Endothelial cell of umbilical vein (primary cell): Measurements from ENCODE around the gene LYPLAL1.

Experiments used
- CTCF ChIP-seq, 2 donors: IDR thresholded peaks; 1 replicate in 1 of 2; 2 replicates in 1 of 2; pipeline ENCODE4 v1.5.1; 2011; ENCODE audit warnings: low read length in 2 of 2, mild to moderate bottlenecking in 2 of 2, moderate library complexity in 2 of 2, control low read depth in 1 of 2, inconsistent platforms in 1 of 2, low read depth in 1 of 2; ENCODE audit not compliant: insufficient read depth in 1 of 2; ENCODE audit errors: extremely low read depth in 1 of 2
- EZH2 ChIP-seq: IDR thresholded peaks from 2 replicates; pipeline ENCODE4 v1.6.1; 2012; ENCODE audit warnings: borderline replicate concordance, low read depth, mild to moderate bottlenecking, moderate library complexity, low read length, inconsistent platforms; ENCODE audit not compliant: severe bottlenecking
- MAX ChIP-seq: IDR thresholded peaks from 2 replicates; pipeline ENCODE4 v1.6.1; 2011; ENCODE audit not compliant: insufficient read depth, insufficient read length
- MYC ChIP-seq: IDR thresholded peaks from one replicate; pipeline ENCODE4 v1.6.1; 2011; ENCODE audit warnings: mild to moderate bottlenecking, low read depth, low read length
- POLR2A ChIP-seq: IDR thresholded peaks from 2 replicates; pipeline ENCODE4 v1.6.1; 2012; ENCODE audit warnings: low read depth, mild to moderate bottlenecking, control low read depth, low read length
- POLR2AphosphoS5 ChIP-seq: IDR thresholded peaks from 2 replicates; pipeline ENCODE4 v1.6.1; 2012; ENCODE audit warnings: low read depth, mild to moderate bottlenecking, control low read depth, low read length, moderate library complexity; ENCODE audit not compliant: insufficient read depth

GRCh38 chr1:219171192-219171935 is 2.3 kb upstream of the LYPLAL1 start:
- no peak for TF ChIP-seq POLR2A
- no peak for TF ChIP-seq MYC
- no peak for TF ChIP-seq CTCF (IDR thresholded peaks at IDR 0.05; ENCODE audit: extremely low read depth in 1 of 2, insufficient read depth in 1 of 2, low read depth in 1 of 2, low read length in 2 of 2)
- TF ChIP-seq EZH2, result no peak
- no peak for TF ChIP-seq MAX
- TF ChIP-seq POLR2AphosphoS5, result no peak
